ENCODE results near the gene SSUH2.

The SSUH2 gene

DNA sequence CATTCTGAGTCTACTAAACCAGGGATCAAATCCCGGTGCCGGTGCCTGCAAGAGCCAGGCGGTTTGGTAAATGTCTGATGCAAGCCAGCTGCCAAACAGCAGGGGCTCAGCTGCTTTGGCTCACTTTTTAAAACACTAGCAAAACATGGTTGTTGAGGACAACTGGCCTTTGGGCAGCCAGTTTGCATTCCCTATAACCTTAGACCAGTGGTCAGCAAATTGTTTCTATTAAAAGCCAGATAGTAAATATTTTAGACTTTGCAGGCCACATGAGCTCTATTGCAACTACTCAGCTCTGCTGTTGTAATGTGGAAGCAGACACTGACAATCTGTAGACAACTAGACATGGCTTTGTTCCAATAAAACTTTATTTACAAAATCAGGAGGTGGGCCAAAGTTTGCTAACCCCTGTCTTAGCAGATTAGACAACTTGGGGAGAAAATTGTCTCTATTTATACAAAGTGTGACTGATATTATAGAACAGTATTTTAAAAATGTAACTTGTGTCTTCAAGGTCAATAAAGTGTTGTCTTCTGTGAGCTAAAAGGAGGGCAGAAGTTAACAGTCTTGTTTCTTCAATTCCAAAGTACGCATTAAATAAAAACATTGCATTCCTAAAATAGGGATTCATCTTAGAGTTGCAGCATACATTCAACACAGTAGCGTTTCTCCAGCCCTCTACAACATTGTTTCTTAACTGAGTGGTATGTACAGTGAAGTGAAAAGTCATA lies 67.6 kb downstream of the SSUH2 start:
- H4K20me1 ChIP-seq (ENCODE audit: low read depth, low read length) = no peaks in the 10 kb centered on the region
- no peaks in the 10 kb centered on the region for H3F3A ChIP-seq (ENCODE audit: insufficient read depth)
- H3K9ac ChIP-seq (ENCODE audit: low read length) = no peak overlapping the region
- no peak overlapping the region for H3K27ac ChIP-seq (ENCODE audit: low read depth, low read length)
- TF ChIP-seq, protein P1, sequence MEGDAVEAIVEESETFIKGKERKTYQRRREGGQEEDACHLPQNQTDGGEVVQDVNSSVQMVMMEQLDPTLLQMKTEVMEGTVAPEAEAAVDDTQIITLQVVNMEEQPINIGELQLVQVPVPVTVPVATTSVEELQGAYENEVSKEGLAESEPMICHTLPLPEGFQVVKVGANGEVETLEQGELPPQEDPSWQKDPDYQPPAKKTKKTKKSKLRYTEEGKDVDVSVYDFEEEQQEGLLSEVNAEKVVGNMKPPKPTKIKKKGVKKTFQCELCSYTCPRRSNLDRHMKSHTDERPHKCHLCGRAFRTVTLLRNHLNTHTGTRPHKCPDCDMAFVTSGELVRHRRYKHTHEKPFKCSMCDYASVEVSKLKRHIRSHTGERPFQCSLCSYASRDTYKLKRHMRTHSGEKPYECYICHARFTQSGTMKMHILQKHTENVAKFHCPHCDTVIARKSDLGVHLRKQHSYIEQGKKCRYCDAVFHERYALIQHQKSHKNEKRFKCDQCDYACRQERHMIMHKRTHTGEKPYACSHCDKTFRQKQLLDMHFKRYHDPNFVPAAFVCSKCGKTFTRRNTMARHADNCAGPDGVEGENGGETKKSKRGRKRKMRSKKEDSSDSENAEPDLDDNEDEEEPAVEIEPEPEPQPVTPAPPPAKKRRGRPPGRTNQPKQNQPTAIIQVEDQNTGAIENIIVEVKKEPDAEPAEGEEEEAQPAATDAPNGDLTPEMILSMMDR (IDR thresholded peaks at IDR 0.05; ENCODE audit: insufficient read depth, low read length, poor library complexity, severe bottlenecking) = no peak
- TF ChIP-seq EZH2phosphoT487 (conservative IDR thresholded peaks at IDR 0.05; ENCODE audit: low read length) = no peak
- no peak overlapping the region for H3K4me2 ChIP-seq (ENCODE audit: low read depth, low read length, poor library complexity, severe bottlenecking)
- H3K27me3 ChIP-seq (ENCODE audit: low read length) = no peaks in the 10 kb centered on the region
- no peak overlapping the region for H3K4me3 ChIP-seq (ENCODE audit: insufficient read depth, low read length, poor library complexity, severe bottlenecking)
- no peaks in the 10 kb centered on the region for H3K79me2 ChIP-seq (ENCODE audit: insufficient read depth, low read length)
- no peaks in the 10 kb centered on the region for H3K36me3 ChIP-seq (ENCODE audit: low read length)
- no peaks in the 10 kb centered on the region for H3K9me3 ChIP-seq (ENCODE audit: insufficient read depth, low read length)
- no peaks in the 10 kb centered on the region for H3K9me2 ChIP-seq (replicated peaks; ENCODE audit: insufficient read depth, low read length)
- no peak overlapping the region for H2AFZ ChIP-seq (ENCODE audit: low read depth, low read length, severe bottlenecking)

DNA sequence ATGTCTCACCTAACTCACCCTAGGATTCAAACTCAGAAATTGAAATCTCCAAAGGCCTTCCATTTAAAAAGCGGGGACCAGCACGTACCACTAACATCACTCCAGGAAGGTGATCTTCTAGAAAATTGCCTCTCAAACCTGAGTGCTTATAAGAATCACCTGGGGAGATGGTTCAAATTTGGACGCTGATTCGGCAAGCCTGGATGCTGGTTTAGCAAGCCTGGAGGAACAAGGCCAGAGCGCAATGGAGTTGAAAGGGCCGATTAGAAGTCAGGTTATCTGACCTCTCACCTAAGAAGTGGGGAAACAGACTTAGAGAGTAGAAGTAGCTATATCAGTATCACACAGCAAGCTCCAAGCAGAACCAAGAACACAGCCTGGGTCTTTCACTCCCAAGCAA lies 68.2 kb downstream of the SSUH2 start:
- TF ChIP-seq, protein P1 (IDR thresholded peaks at IDR 0.05; ENCODE audit: insufficient read depth, low read length, poor library complexity, severe bottlenecking) = no peak
- TF ChIP-seq EZH2phosphoT487 (conservative IDR thresholded peaks at IDR 0.05; ENCODE audit: low read length) = no peak
- Histone ChIP-seq H3K36me3 (ENCODE audit: low read length) (no peaks in the 10 kb centered on the region), H3K9me2 (replicated peaks; ENCODE audit: insufficient read depth, low read length) (no peaks in the 10 kb centered on the region), H3K79me2 (ENCODE audit: insufficient read depth, low read length) (no peaks in the 10 kb centered on the region), H3K4me2 (ENCODE audit: low read depth, low read length, poor library complexity, severe bottlenecking) (no peak overlapping the region), H3K9me3 (ENCODE audit: insufficient read depth, low read length) (no peaks in the 10 kb centered on the region), H3K27ac (ENCODE audit: low read depth, low read length) (no peak overlapping the region), H3K4me3 (ENCODE audit: insufficient read depth, low read length, poor library complexity, severe bottlenecking) (no peak overlapping the region), H4K20me1 (ENCODE audit: low read depth, low read length) (no peaks in the 10 kb centered on the region), H3F3A (ENCODE audit: insufficient read depth) (no peaks in the 10 kb centered on the region), H3K9ac (ENCODE audit: low read length) (no peak overlapping the region), H3K27me3 (ENCODE audit: low read length) (no peaks in the 10 kb centered on the region), H2AFZ (ENCODE audit: low read depth, low read length, severe bottlenecking) (no peak overlapping the region)

DNA sequence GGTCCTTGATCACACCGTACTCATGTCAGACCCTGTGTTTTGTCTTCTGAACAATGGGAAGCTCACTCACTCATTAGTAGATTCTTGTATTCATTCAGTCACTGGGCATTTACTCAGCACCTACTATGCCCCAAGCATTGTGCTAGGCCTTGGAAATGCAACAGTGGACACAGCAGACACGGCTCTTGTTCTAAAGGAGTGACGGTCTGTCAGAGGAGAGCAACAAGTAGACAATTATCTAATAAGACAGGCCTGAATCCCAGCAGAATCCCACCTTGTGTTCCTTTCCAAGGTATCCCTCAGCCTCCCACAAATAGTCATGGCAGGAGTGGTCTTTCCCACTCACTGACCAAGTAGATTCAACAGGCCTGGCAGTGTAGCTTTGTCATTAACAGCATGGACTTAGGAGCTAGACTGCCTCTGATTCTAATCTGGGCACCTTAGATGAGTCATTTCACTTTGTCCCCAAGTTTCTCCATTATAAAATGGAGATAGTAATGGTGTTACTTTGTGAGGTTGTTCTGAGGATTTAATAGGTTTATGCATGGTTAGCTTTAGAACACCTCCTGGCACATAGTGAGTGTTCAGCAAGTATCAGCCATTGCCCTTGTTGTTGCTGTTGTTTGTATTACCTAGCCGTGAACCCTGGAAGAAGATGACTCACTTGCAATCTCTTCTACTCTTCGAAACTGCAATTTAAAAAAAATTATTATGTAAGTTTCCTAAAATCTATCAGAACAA lies 69.1 kb downstream of the SSUH2 start:
- no peak for TF ChIP-seq EZH2phosphoT487 (conservative IDR thresholded peaks at IDR 0.05; ENCODE audit: low read length)
- TF ChIP-seq, protein P1 (IDR thresholded peaks at IDR 0.05; ENCODE audit: insufficient read depth, low read length, poor library complexity, severe bottlenecking) = no peak
- Histone ChIP-seq H4K20me1 (ENCODE audit: low read depth, low read length) (no peaks in the 10 kb centered on the region), H3K27me3 (ENCODE audit: low read length) (no peaks in the 10 kb centered on the region)

More for the DNA sequence above, 69.1 kb downstream of the SSUH2 start:
- Histone ChIP-seq H3K79me2 (ENCODE audit: insufficient read depth, low read length) (no peaks in the 10 kb centered on the region), H3K27ac (ENCODE audit: low read depth, low read length) (no peak overlapping the region), H2AFZ (ENCODE audit: low read depth, low read length, severe bottlenecking) (no peak overlapping the region), H3K4me2 (ENCODE audit: low read depth, low read length, poor library complexity, severe bottlenecking) (no peak overlapping the region), H3K9me3 (ENCODE audit: insufficient read depth, low read length) (no peaks in the 10 kb centered on the region), H3K36me3 (ENCODE audit: low read length) (no peaks in the 10 kb centered on the region), H3K4me3 (ENCODE audit: insufficient read depth, low read length, poor library complexity, severe bottlenecking) (no peak overlapping the region), H3K9me2 (replicated peaks; ENCODE audit: insufficient read depth, low read length) (no peaks in the 10 kb centered on the region), H3K9ac (ENCODE audit: low read length) (no peak overlapping the region), H3F3A (ENCODE audit: insufficient read depth) (no peaks in the 10 kb centered on the region)

All from SU-DHL-6 (cell line).